Dedifferentiated amniotic fluid mesenchymal stem cell (primary cell): Measurements from ENCODE around the gene COX7B.
"Not testable (repeated sequence)": the region's sequence is repeated elsewhere in the genome, so short reads cannot be mapped to it uniquely, and the experiment has no call there.

ENCODE experiments used
- DNase-seq: peaks from one replicate; pipeline ENCODE4 v3.0.0-alpha.2; 2016; ENCODE audit errors: extremely low spot score

The COX7B gene

DNA sequence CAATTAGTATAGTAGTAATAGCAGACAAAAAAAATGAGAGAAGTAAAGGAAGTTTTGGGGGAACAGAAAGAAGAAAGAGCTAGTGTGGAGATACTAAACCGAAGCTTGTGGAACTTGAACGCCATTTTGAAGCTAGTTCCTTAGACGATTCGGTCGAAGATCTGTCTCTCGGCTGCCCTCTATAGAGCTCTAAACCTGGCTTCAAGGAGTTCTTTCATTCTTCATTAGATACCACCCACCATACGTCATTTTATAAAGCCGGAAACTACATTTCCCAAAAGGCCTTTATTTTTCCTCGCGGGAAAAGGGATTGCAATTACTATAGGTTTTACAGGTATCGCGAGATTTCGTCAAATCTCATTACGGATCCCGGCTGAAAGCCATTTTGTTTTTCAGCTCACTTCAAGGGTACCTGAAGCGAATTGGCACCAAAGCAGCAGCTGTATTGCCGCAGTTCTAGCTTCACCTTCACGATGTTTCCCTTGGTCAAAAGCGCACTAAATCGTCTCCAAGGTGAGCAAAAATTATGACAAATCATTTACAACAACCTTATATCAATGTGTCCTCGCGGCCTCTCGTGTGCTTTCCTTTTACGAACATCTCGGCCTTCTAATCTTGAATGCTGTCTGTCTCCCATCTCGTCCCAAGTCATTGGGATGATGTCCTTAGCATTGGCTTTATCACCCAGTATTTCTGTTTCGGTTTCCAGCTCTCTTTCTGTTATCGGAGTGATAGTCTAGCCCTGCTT, at the start of gene COX7B:
Gene COX7B (plus strand): TSS at position 388 of the 748 bp plus-strand sequence. CDS start 86 bp downstream, at position 474.
- peak; percentile 97 for DNase-seq

DNA sequence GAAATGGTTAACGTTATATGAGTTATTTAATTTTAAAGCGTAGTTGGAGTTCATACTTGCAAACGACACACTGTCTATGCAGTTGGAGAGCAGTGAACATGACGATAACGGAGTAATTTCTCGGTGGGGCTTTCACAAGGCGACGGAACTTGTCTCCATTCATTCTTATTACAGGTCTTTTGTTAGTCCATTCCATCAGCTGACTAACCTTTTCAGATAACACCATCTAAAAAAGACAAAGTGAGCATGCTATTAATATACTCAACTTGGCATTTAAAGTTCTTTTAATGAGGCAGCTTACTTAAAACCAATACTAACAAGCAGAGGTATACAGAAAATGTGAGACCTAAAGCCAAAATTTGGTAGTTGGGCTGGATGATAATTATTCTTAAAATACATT, 23.9 kb upstream of the COX7B start:
- no peak for DNase-seq

GRCh38 chrX:77881418-77881817, 17.9 kb upstream of the COX7B start:
- not testable (repeated sequence) for DNase-seq

GRCh38 chrX:77892887-77893286, 6.4 kb upstream of the COX7B start:
- DNase-seq = no peak

- no peak for DNase-seq
These were observed 5.6 kb upstream of the COX7B start for GRCh38 chrX:77893713-77894112.

- peak; percentile 95 for DNase-seq
These were observed 4.1 kb upstream of the COX7B start, which contains the start of gene MAGT1 for GRCh38 chrX:77894921-77895886. MAGT1 (minus strand) TSS chrX:77895435; CDS start chrX:77895410, 25 bp downstream.

DNA sequence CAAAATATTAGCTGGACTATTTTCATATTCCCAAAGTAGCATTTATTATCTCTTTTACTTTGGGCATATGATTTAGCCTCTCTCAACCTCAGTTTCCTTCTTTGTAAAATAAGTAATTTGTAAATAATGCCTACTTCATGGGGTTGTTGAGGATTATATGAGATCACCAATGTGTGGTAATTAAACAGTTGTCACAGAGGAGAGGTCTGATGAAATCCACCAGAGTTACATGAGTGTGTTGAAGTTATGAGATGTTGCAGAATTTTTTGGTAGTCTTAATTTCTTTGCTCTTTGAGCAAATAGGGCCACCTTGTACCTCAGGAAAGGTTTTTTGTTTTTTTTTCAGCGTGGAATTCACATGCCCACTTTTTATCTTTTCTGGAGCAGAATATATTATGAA, 1.4 kb downstream of the COX7B start:
- DNase-seq = no peak

DNA sequence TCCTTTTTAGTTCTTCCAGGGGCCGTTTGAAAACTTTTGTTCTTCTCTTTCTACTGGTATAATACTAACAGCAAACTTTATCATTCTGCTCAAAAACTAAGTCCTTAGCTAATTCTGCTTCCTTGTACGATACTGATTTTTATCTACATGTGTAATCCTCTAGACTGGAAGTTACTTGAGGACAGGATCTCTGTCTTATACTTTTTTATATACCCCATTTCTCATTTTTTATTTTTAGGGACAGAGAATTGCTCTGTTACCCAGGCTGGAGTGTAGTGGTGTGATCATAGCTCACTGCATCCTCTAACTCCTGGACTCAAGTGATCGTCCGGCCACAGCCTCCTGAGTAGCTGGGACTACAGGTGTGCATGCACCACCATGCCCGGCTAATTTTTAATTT, 2.2 kb downstream of the COX7B start:
- DNase-seq = no peak

DNA sequence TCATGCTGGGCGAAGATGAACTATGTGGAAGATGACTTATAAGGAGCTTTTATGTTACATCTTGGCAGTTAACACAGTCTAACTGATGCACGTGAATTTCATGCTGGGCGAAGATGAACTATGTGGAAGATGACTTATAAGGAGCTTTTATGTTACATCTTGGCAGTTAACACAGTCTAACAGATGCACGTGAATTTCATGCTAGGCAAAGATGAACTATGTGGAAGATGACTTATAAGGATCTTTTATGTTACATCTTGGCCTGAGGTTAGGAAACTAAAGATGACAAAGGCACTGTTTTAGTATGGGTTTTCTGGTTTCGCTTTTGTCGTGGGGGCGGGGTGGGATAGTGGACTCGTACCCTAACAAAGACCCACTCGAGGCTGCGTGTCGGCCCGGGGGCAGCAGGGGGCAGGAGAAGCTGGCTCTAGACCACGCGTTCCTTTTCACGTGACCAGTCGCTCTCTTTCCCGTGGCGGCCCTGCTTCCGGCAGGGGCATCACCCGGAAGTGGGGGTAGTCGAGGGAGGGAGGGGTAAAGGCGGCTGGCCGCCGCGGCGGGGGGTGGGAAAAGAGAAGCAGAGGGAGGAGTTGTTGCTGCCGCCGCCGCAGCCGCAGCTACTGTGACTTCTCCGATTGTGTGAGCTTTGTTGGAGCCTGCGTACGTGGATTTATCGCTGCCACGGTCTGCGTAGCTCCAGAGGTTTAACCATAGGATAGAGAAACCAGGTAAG, 11.0 kb downstream of the COX7B start, which contains the start of gene ATP7A:
Gene ATP7A (plus strand): TSS at position 586 of the 733 bp plus-strand sequence. CDS start 60,949 bp downstream, outside the sequence.
- peak; percentile 77 for DNase-seq

- no peak for DNase-seq
These were observed 18.1 kb downstream of the COX7B start for GRCh38 chrX:77917294-77917933.

DNA sequence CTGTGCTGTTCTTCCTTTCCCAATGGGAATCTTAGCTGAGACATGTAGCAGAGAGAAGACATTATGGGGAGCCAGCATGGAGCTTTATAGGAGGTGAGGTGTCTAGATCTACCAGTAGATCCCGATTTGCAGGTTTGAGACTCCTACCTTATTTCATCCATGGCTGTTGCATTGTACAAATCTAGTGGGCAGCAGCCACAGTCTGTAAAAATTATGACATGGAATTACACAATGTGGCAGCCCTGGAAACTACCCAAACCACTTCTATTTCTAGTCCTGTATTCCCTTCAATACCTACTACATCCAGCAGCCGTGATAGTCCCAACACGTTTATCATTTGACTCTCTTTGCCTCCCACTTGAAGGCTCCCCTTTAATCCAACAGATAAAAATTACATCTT, 19.3 kb downstream of the COX7B start:
- DNase-seq = no peak

DNA sequence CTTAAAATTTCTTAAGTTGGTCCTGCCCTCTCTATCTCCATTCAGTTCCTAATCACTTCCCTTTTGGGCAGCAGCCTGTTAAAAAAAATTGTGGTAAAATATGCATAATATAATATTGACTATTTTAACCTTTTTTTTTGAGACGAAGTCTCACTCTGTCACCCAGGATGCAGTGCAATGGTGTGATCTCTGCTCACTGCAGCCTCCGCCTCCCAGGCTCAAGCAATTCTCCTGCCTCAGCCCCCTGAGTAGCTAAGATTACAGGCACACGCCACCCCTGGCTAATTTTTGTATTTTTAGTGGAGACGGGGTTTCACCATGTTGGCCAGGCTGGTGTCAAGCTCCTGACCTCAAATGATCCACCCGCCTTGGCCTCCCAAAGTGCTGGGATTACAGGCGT, 20.1 kb downstream of the COX7B start:
- not testable (repeated sequence) for DNase-seq

DNA sequence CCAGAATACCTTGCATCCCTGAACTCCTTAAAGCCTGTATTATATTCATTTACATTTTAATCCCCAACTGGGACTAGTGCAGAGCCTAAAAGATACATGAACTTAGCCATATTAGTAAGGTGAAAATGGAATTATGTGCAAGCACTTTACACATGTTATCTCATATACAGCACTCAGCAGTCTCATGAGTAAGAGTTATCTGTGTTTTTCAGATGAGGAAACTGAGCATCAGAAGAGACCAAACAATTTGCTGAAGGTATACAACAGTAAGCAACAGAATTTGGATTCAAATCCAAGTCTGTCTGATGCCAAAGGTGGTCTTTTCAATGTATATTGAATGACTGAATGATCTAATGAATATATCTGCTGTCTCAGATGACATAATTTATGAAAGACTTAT, 23.5 kb downstream of the COX7B start:
- DNase-seq = no peak

GRCh38 chrX:77924320-77924859, 25.1 kb downstream of the COX7B start:
- no peak for DNase-seq

- no peak for DNase-seq
These were observed 26.5 kb downstream of the COX7B start for GRCh38 chrX:77925764-77926163.

- no peak for DNase-seq
These were observed 31.3 kb downstream of the COX7B start for GRCh38 chrX:77930581-77930980.

DNA sequence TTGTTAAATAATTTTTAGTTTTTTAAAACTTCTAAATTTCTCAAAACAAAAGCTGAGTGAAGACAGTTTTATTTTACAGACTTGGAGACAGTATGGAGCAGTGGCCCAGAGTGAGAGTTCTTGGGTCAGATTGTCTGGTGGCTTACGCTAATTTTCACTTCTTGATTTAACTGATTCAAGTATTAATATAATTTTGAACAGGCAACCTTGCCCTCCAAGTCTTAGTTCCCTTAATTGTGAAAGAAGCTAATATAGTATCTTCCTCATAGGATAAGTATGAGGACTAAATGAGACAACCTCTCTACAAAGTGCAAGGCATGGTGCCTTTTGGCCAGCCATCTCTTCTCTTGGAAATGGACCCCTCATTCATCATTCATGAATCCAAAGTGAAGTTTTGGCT, 36.6 kb downstream of the COX7B start:
- no peak for DNase-seq

DNA sequence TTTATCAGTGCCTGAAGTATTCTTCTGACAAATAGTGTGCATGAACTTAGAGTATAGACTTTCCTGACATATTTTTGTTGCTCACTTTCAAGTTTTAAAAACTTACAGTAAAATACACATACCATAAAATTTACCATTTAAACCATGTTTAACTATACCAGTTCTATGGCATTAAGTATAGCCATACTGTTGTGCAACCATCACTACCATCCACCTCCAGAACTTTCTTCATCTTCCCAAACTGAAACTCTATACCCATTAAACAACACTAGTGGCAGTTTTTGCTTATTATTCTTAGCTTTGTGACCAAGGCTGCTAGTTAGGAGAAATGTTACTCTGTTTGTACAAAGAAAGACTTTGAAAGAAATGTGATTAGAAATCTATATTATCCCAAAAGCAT, 37.0 kb downstream of the COX7B start:
- no peak for DNase-seq

GRCh38 chrX:77937291-77937690, 38.0 kb downstream of the COX7B start:
- DNase-seq = no peak

- no peak for DNase-seq
These were observed 38.9 kb downstream of the COX7B start for GRCh38 chrX:77938083-77938680.

DNA sequence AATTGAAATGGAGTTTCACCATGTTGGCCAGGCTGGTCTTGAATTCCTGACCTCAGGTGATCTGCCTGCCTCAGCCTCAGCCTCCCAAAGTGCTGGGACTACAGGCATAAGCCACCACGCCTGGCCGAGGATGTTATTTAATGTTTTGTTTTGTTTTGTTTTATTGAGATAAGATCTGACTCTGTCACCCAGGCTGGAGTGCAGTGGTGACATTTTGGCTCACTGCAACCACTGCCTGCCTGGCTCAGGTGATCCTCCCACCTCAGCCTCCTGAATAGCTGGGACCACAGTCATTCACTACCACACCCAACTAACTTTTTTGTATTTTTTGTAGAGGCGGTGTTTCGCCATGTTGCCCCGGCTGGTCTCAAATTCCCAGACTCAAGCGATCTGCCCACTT, 45.8 kb downstream of the COX7B start:
- not testable (repeated sequence) for DNase-seq
